ENCODE data around the gene DAAM2.
A peak's percentile ranks its signal among the peaks of the same experiment; 100 is the strongest.

The DAAM2 gene

DNA sequence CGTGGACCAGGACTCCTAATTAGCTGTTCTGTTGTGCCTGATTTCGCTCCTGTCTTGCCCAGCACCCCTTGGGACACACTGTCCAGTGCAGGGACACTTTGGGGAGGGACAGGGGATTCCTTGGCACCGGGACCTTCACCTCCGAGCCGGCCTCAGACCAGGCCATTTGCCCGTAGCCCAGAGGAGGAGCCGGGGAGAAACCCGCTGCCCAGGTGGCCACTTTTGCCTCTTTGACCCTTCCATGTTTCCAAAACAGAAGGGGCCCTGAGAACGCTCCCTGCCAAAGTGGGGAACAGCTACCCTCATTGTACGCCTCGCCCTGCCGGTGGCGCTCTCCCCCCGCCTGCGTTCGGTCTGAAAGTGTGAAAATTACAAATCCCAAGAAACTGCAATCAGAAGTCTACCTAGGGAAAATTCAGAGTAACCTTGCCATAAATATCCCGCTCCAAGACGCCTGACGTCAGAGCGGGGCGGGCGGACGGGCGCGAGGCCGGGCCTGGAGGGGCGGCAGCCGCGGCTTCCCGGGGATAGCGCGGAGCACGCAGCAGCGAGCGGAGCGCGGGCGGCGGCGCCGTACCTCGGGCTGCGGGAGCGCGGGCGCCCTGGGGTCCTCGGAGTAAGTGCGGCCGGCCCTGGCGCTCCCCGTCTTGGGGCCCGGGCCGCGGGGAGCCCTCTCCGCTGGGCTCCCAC lies at the start of gene DAAM2:
Gene DAAM2, plus strand, starts transcription at position 527 of the 690 bp plus-strand sequence. CDS start 63,927 bp downstream, outside the sequence.
- no peak within 1 kb of the TSS for H3K27ac Mint-ChIP-seq
- H3K9me3 Mint-ChIP-seq, result no peaks in the 10 kb centered on the region
- H3K27me3 Mint-ChIP-seq, result peaks cover 58 to 81% of the 10 kb centered on the region in 2 donors
- DNase-seq (no peak), ATAC-seq (replicated peaks) (peak in 1 of 2 donors; percentile 34)
- H3K36me3 Mint-ChIP-seq, result no peaks in the 10 kb centered on the region
- peak within 1 kb of the TSS; percentile 48 to 69 for H3K4me3 Mint-ChIP-seq
- H3K4me1 Mint-ChIP-seq, result peaks cover 0 to 6% of the 10 kb centered on the region in 2 donors

DNA sequence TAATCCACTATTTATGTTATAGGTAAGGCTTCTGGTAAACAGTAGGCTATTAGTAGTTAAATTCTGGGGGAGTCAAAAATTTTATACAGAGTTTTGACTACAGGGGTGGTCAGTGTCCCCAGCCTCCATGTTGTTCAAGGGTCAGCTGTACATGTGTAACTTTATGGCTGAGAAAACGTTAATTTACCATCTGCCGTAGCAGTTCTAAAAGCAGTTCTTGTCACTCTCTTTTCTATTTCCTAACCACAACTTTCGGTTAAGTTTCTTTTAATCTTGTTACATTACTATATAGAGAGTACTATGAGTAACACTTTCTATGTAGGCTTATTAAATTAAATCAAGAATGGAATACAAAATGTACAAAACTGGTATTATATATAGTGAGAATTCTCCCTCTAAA lies 45.4 kb upstream of the DAAM2 start:
- DNase-seq, result no peak
- no peaks in the 10 kb centered on the region for H3K36me3 Mint-ChIP-seq
- no peak overlapping the region for H3K27ac Mint-ChIP-seq
- H3K27me3 Mint-ChIP-seq, result peaks cover 11 to 14% of the 10 kb centered on the region in 2 donors
- H3K4me1 Mint-ChIP-seq, result no peaks in the 10 kb centered on the region
- ATAC-seq (replicated peaks), result no peak
- peaks cover 0 to 6% of the 10 kb centered on the region in 2 donors for H3K9me3 Mint-ChIP-seq
- no peak overlapping the region for H3K4me3 Mint-ChIP-seq

DNA sequence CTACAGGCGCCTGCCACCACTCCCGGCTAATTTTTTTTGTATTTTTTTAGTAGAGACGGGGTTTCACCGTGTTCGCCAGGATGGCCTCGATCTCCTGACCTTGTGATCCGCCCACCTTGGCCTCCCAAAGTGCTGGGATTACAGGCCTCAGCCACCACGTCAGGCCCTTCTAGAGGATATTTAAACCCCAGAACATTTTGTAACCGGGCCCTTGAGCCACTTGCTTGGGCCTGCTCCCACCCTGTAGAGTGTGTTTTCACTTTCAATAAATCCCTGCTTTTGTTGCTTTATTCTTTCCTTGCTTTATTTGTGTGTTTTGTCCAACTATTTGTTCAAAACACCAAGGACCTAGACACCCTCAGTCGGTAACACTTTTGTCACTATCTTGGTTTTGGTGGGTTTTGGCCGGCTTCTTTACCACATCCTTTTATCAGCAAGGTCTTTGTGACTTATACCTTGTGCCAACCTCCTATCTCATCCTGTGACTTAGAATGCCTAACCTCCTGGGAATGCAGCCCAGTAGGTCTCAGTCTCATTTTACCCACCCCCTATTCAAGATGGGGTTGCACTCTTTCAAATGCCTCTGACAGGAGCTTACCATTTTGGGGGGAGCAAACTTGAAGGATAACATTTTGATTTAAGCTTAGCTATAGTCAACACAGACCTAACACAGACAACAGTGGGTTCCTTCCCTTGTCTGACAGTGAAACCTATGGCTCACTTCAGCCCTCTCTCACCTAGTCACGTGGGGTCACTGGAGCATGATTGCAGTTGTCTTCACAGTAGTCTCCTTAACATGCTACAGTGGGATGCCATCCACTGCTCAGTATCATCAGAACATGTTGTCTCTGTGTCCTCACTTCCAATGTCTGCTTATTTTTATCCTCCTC lies 39.1 kb upstream of the DAAM2 start:
- Mint-ChIP-seq H3K4me1 (no peaks in the 10 kb centered on the region), H3K27ac (no peak overlapping the region), H3K4me3 (no peak overlapping the region), H3K36me3 (no peaks in the 10 kb centered on the region), H3K27me3 (peaks cover 14 to 18% of the 10 kb centered on the region in 2 donors), H3K9me3 (peaks cover 3 to 4% of the 10 kb centered on the region in 2 donors)
- DNase-seq (no peak), ATAC-seq (replicated peaks) (peak; percentile 25 to 48)

DNA sequence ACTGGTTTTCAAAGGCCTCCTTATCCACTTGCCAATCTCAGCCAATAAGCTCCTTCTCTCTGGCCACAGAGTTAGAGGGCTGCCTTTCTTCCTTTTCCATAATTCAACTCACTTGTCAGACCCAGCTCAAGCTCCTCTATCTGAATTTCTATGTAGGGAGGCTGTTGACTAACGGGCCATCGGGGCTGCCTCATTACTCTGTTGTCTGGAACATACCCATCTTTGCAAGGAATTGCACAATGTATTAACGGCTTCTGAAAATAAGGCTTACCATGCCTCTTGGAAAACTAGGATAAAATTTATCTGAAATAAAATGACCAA lies 38.5 kb upstream of the DAAM2 start:
- H3K27ac Mint-ChIP-seq, result no peak overlapping the region
- H3K9me3 Mint-ChIP-seq, result peaks cover 3 to 4% of the 10 kb centered on the region in 2 donors
- H3K36me3 Mint-ChIP-seq, result no peaks in the 10 kb centered on the region
- no peak overlapping the region for H3K4me3 Mint-ChIP-seq
- DNase-seq (no peak), ATAC-seq (replicated peaks) (no peak)
- no peaks in the 10 kb centered on the region for H3K4me1 Mint-ChIP-seq
- peaks cover 14 to 18% of the 10 kb centered on the region in 2 donors for H3K27me3 Mint-ChIP-seq

DNA sequence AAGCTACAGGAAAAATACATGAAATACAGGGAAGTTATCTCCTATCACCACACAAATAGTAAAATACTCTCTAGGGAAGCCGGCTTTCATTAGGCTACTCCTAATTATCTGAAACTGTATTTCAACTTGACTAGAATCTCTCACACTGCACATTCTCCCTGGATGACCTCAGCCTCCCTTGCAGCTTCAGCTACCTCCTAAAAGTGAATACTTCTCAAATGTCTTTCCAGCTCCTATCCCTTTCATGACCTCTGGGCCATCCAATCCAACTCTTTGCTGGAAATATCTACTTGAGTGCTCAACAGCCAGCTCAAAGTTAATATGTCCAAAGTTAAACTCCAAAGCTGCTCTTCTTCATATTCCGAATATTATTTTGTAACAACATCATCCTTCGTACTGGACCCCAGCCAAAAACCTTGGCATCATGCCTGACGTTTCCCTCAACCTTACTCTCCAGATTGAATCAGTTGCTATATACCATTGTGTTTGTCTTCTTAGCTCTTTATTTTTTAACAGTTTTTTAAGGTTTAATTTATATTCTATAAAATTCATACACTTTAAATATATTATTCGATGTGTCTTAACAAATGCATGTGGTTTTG lies 37.6 kb upstream of the DAAM2 start:
- H3K36me3 Mint-ChIP-seq, result no peaks in the 10 kb centered on the region
- ATAC-seq (replicated peaks), result no peak
- H3K4me3 Mint-ChIP-seq, result no peak overlapping the region
- no peak overlapping the region for H3K27ac Mint-ChIP-seq
- peaks cover 3 to 4% of the 10 kb centered on the region in 2 donors for H3K9me3 Mint-ChIP-seq
- no peak for DNase-seq
- no peaks in the 10 kb centered on the region for H3K4me1 Mint-ChIP-seq
- peaks cover 14 to 18% of the 10 kb centered on the region in 2 donors for H3K27me3 Mint-ChIP-seq

DNA sequence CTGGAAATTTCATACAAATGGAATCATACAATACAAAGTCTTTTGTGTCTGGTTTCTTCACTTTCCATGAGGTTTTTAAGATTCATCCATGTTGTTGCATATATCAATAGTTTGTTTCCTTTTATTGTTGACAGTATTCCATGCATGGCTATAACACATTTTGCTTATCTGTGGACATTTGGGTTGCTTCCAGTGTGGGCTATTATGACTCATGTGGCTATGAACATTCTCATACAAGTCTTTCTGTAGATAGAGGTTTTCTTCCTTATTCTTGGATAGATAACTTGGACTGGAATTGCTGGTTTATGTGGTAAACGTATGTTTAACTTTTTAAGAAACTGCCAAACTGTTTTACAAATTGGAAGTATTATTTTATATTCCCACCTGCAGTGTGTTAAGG lies 36.9 kb upstream of the DAAM2 start:
- H3K27ac Mint-ChIP-seq, result no peak overlapping the region
- no peaks in the 10 kb centered on the region for H3K36me3 Mint-ChIP-seq
- peaks cover 14 to 18% of the 10 kb centered on the region in 2 donors for H3K27me3 Mint-ChIP-seq
- H3K9me3 Mint-ChIP-seq, result peaks cover 3 to 4% of the 10 kb centered on the region in 2 donors
- H3K4me1 Mint-ChIP-seq, result no peaks in the 10 kb centered on the region
- DNase-seq (no peak), ATAC-seq (replicated peaks) (no peak)
- H3K4me3 Mint-ChIP-seq, result no peak overlapping the region

DNA sequence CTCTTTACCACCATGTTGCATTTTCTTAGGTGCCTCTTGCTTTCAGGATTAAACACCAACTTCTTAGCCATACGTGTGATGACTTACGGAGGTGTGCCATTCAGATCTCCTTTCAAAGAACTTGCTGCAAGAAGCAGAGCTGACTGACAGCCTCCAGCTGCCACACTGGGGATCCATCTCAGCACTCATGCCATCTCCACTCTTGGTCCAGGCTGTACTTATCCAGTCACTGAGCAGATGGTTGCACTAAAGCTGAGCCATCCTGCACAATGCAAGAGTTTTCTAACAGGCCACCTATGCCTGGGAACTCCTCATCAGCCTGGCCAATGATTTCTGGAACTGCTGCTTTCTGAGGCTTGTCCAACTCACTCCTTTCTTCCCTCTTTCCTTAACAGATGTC lies 35.6 kb upstream of the DAAM2 start:
- DNase-seq, result no peak
- no peaks in the 10 kb centered on the region for H3K36me3 Mint-ChIP-seq
- peaks cover 3 to 4% of the 10 kb centered on the region in 2 donors for H3K9me3 Mint-ChIP-seq
- no peaks in the 10 kb centered on the region for H3K4me1 Mint-ChIP-seq
- no peak overlapping the region for H3K4me3 Mint-ChIP-seq
- H3K27ac Mint-ChIP-seq, result no peak overlapping the region
- no peak for ATAC-seq (replicated peaks)
- peaks cover 19 to 22% of the 10 kb centered on the region in 2 donors for H3K27me3 Mint-ChIP-seq

DNA sequence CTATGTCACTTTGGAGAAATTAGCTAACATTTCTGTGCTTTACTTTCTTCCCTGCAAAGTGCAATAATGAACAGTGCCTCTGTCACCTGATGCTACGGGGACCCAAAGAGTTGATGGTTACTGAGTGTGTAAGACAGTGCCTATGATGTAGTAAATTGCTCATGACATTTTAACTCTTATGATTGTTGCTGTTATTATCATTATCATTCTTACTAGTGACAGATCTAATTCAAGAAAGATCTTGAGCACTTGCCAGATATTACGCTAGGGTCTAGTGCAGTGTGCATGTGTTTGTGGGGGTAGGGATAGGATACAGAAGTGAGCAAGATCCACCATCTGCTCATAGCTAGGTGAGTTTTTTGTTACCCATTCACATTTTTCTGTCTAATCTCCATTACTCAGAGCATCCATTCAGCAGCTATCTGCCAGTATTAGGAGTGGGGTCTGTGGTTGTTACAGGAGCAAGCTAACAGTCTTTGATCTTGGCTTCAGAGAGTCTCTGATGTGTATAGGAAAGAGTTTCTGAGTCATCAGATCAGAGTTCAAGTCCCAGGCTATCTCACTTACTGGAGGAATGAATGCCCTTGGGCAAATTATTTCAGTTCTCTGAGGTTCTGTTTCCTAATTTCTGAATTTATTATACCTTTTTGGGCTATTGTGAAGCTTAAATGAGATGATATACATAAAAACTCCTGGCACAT lies 33.1 kb upstream of the DAAM2 start:
- H3K36me3 Mint-ChIP-seq, result no peaks in the 10 kb centered on the region
- no peaks in the 10 kb centered on the region for H3K4me1 Mint-ChIP-seq
- DNase-seq (no peak), ATAC-seq (replicated peaks) (no peak)
- no peak overlapping the region for H3K4me3 Mint-ChIP-seq
- peaks cover 21 to 23% of the 10 kb centered on the region in 2 donors for H3K27me3 Mint-ChIP-seq
- H3K9me3 Mint-ChIP-seq, result peaks cover 2 to 4% of the 10 kb centered on the region in 2 donors
- no peak overlapping the region for H3K27ac Mint-ChIP-seq

DNA sequence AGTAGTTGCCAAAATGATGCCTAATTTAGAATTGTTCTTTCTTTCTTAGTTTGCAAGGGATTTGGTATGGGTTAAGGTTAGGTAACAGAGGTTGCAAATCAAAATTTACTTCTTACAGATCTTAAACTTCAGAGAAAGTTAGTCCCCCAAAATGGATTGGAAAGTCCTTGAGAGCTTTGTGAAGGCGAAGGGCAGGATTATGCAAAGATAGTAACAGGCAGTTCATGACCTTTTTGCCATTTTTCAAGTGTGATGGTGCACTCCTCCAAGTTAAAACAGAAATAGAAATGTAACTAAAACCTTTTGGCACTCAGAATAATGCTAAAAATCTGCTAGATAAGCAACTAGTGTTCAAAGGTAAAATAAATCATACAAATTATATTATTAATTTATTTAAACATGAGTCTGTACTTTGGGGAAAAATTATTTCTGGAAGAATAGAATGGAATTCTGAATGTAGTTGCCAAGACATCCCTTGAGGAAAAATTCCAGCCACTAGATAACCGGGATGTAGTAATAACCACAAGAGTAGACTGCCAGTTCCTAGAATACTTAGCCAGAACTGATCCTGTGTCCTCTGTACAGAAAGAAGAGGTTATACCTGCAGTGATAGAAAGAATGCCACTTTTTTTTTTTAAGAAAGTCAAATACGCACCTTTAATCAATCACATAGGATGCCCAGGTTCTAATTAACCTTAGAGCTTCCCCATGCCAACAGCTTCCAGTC lies 31.8 kb upstream of the DAAM2 start:
- Mint-ChIP-seq H3K27ac (no peak overlapping the region), H3K4me3 (no peak overlapping the region), H3K9me3 (peaks cover 2 to 4% of the 10 kb centered on the region in 2 donors), H3K27me3 (peaks cover 23 to 28% of the 10 kb centered on the region in 2 donors), H3K36me3 (no peaks in the 10 kb centered on the region), H3K4me1 (no peaks in the 10 kb centered on the region)
- ATAC-seq (replicated peaks), result no peak
- no peak for DNase-seq

DNA sequence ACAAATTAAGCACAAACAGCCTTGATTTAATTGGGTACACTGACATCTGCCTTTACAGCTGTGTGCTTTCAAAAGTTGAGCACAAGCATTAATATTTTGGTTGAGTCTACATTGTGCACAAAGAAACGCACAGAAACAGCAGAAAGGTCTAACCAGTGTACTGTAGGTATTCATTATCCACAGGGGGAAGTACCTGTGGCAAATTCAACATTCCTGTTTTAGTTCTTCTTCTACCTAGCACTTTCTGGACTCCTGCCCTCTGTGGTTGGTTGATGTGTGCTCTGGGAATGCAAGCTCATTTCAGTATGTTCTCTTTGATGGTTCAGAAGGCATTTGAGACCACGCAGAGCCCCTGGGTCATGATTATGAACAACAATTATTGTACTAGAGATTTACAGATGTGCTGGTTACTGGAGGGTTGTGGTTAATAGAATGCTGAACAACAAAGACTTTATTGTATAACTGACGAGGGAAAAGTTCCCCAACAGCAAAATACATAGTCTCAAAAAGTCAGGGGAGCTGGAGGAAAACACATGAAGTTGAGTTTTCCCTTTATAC lies 26.6 kb upstream of the DAAM2 start:
- DNase-seq (no peak), ATAC-seq (replicated peaks) (no peak)
- Mint-ChIP-seq H3K9me3 (peaks cover 0 to 2% of the 10 kb centered on the region in 2 donors), H3K4me3 (no peak overlapping the region), H3K4me1 (no peaks in the 10 kb centered on the region), H3K27ac (no peak overlapping the region), H3K27me3 (peaks cover 20 to 32% of the 10 kb centered on the region in 2 donors), H3K36me3 (no peaks in the 10 kb centered on the region)

DNA sequence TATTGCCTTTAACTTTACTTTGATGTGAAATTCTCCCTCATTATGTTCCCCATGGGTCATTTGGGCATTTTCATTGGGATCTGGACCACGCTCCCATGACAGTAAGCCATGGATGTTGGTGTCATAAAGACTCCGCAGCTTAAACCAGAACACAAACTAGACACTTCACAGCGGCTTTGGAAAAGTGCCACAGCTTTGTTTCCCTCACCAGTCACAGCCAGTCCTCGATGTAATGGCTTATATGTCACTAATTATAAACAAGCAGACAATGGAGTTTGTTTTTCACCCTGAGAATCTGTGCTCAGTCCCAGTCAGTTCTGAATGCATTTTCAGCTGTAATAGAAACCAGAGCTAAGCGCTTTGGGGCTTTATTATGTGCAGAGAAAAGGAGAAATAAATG lies 23.2 kb upstream of the DAAM2 start:
- Mint-ChIP-seq H3K27me3 (peaks cover 18 to 26% of the 10 kb centered on the region in 2 donors), H3K4me1 (no peaks in the 10 kb centered on the region), H3K27ac (no peak overlapping the region), H3K36me3 (no peaks in the 10 kb centered on the region), H3K9me3 (peaks cover 0 to 2% of the 10 kb centered on the region in 2 donors), H3K4me3 (no peak overlapping the region)
- DNase-seq (no peak), ATAC-seq (replicated peaks) (no peak)

DNA sequence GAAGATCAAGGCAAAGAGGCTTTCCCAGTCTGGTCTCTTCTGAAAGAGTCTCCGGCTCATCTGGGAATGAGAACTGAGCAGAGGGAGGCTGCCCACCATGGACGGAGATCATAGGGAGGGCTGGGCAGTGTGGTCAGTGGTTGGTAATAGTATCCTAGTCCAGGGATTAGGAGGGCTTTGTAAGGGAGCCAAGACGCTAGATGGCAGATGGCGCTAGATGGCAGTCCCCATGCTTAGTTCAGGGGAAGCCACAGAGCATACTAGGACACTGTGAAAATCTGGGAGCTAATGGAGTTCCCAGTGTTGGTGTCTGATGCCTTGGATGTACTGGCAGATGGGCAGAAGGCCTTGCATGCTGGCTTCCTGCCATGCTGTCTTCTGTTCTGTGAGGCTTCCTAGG lies 21.7 kb upstream of the DAAM2 start:
- Mint-ChIP-seq H3K27me3 (peaks cover 18 to 23% of the 10 kb centered on the region in 2 donors), H3K4me1 (no peaks in the 10 kb centered on the region), H3K27ac (no peak overlapping the region), H3K4me3 (no peak overlapping the region), H3K9me3 (peaks cover 0 to 2% of the 10 kb centered on the region in 2 donors), H3K36me3 (no peaks in the 10 kb centered on the region)
- DNase-seq, result no peak
- no peak for ATAC-seq (replicated peaks)

DNA sequence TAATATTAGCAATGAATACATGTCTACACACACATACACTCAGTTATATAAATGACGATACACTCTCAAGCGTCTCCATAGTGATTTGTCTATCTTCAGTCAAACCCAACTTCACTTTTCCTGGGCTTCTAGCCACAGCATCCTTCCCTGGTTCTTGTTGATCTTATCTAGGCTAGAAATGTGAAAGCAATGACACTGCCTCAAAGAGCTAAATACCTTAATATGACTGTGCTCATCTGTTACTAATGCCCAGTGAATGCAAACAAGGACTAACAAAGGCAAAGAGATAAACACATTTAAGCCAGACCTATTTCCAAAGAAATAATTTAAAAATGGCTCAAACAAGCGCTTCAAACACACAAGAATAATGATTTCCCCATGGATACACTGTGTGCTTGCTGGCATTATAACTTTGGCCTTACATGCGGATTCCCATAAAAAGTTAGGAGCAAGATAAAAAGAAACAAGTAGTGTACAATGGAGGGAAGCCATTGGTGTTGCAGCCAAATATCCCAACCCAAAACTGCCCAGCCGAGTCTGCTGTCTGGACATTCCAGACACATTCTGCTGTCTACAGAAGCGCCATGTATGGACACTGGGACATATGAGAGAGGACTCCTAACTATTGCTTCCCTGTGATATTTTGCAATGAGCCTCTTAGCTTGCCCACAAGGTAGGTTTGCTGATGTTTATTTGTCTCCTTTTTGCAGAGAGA lies 19.5 kb upstream of the DAAM2 start:
- no peak overlapping the region for H3K27ac Mint-ChIP-seq
- ATAC-seq (replicated peaks) (no peak), DNase-seq (no peak)
- H3K9me3 Mint-ChIP-seq, result no peaks in the 10 kb centered on the region
- peaks cover 18 to 20% of the 10 kb centered on the region in 2 donors for H3K27me3 Mint-ChIP-seq
- no peaks in the 10 kb centered on the region for H3K4me1 Mint-ChIP-seq
- H3K36me3 Mint-ChIP-seq, result no peaks in the 10 kb centered on the region
- no peak overlapping the region for H3K4me3 Mint-ChIP-seq
